GM21390 (cell line): ENCODE results near the gene N4BP2L2.

ENCODE experiments used
- ATAC-seq: cut with Tn5 transposase; IDR thresholded peaks from one replicate; pipeline ENCODE4 v1.9.1; 2021; ENCODE audit not compliant: unreplicated experiment

N4BP2L2 gene

DNA sequence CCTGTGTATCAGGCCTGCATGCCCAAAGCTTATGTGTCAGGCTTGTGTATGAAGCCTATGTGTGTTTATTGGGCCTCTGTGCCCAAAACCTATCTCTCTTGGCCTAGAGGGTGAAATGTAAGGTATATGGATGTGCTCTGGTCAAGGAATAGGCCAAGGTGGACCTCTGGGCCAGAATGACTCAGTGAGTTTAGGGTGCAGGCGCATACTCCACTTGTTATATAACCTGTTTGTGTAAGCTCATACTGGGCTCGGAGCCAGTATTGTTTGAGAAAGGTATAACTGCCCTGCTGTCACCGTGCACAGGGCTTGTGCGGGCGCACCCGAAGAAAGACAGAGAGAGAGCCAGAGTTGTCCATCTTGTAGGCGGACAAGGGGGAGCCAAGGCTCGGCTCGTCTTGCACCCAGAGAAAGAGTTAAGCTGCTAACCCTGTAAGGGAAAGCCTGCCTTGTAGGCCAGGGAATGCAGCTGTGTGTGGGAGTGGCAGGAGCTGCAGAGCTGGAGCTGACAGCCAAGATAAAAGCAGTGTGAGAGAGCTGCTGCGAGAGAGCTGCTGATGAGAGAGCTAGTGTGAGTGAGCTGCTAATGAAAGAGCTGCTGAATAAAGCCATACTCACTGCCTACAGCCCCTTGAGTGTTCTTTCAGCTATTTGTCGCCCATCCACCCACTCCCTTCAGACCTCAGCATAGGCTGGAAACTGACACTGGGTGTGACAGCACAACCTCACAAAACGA is 67.2 kb downstream of the N4BP2L2 start:
- peak; percentile 2 for ATAC-seq

DNA sequence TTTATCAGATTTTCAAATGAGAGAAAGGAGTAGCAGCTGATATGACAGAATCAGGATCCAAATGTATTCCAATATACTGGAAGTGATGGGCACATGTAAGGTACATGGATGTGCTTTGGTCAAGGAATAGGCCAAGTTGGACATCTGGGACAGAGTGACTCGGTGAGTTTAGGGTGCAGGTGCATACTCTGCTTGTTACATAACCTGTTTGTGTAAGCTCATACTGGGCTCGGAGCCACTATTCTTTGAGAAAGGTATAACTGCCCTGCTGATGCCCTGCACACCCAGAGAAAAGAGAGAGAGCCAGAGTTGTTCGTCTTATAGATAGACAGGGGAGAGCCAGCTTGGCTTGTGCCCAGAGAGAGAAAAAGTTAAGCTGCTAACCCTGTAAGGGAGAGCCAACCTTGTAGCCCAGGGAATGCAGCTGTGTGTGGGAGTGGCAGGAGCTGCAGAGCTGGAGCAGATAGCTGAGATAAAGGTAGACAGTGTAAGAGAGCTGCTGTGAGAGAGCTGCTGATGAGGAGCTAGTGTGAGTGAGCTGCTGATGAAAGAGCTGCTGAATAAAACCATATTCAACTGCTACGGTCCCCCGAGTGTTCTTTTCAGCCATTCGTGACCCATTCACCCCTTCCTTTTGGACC is 70.0 kb downstream of the N4BP2L2 start:
- ATAC-seq = no peak

DNA sequence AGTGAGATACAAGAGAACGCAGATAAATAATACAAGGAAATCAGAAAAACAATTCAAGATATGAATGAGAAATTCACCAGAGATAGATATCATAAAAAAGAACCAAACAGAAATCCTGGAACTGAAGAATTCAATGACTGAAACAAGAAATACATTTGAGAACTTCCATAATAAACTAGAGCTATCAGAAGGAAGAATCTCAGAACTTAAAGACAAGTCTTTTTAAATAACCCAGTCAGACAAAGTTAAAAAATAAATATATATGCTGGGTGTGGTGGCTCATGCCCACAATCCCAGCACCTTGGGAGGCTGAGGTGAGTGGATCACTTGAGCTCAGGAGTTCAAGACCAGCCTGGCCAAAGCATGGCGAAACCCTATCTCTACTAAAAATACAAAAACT is 82.0 kb downstream of the N4BP2L2 start:
- ATAC-seq = no peak

DNA sequence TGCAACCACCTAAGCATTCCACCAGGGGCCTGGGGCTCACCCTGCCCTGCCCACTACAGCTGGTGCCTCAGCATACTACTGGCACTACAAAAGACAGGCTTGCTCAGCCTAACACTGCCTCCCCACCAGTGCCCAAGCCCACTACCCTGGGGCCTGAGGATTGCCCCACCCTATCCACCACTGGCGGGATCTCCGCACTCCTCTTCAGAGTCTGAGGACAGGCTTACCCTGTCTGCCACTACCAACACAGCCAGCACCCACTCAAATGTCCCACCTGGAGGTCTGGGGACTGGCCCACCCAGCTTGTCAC is 83.0 kb downstream of the N4BP2L2 start:
- ATAC-seq = no peak

DNA sequence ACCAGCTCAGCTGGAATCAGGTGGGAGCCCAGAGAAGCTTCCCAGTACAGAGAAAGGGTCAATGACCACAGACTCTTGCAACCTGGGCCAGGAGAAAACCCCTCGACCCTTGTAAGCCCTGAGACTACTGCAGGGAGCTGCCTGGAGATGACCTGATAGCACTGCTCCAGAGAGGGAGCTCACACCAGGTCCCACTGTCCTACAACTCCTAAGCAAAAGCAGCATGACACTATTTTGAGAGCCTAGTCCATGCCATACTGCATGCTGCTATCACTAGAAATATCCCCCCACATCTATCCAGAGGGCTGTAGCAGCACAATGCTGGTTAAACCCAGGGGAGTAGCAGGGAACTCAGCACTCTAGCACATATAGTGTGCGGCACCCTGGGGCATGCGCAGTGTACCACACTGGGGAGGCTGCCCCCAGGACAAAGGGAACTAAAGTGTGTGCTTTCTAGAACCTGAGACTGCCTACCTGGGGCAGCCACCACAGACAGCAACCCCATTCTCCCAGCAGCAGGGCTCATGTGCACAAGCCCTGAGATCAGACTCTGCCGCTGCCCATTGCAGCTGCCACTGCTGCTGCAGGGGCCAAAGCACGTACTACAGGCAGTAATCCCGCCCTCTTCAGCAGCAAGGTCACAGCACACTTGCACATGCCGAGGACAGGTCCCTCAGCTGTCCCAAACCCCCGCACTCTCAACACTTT is 83.6 kb downstream of the N4BP2L2 start:
- ATAC-seq = no peak

DNA sequence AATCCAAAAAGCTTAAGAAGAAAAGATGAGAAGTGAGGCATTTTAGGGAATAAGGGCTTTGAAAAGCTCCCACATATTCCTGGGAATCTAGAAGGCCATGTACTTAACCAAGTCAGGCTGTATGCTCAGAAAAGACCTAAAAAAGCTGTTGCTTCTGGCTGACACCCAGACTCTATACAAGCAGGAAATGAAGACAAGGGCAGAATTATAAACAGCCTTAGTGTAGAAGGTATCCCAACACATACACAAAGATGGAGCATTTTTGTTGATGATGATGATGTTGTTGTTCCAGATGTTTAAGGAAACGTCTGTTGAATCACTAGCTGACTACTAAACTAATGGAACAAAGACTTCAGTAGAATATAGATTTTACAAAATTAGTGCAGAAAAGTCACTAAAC is 84.6 kb downstream of the N4BP2L2 start:
- ATAC-seq = no peak

DNA sequence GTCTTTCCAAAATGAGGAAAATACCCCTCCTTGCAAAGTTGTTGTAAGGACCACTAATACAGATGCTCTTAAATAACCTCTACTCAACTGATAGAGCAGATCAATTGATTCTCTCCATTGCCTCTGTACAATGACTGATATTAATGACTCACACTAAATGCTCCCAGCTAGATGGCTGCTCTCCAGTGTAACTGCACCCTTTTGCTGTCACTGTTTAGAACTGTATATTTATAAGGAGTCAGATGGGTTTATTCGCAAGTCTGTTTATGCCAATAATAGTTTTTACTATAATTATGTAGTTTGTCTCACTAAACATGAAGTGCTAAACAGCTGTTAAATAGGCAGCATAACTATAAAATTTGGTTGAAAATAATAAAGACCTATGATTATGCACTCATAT is 89.6 kb downstream of the N4BP2L2 start:
- no peak for ATAC-seq

DNA sequence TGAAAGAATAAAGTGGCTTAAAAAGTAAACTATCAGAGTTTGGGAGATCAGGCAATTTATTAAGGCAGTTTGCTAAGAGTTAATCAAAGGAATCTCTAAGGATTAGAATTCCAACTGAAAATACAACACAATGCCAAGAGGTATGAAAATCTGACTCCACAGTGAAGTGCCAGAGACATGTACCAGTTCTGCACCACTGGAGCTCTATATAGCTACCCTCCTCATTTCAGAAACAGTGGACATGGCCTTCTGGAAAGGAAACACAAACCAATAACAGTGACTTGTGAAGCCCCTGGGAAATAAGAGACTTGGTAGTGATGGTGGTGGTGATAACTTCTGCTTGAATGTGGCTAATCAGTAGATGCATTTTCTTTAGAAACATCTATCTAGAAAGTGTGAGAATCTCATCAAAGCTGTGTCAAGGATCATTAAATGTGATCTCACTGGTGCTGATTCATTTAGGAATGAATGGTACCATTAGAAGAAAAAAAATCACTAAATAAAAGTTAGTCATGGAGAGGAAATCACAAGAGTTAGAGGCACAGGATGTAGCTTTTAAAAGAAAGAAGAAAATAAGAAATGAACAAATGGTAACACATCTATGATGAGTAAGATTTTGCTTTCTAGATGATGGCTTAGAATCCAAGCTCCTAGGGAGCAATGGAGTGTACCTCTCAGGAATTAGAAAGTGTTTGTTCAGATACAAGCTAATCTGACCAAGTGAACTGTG is 90.5 kb downstream of the N4BP2L2 start:
- ATAC-seq = no peak

DNA sequence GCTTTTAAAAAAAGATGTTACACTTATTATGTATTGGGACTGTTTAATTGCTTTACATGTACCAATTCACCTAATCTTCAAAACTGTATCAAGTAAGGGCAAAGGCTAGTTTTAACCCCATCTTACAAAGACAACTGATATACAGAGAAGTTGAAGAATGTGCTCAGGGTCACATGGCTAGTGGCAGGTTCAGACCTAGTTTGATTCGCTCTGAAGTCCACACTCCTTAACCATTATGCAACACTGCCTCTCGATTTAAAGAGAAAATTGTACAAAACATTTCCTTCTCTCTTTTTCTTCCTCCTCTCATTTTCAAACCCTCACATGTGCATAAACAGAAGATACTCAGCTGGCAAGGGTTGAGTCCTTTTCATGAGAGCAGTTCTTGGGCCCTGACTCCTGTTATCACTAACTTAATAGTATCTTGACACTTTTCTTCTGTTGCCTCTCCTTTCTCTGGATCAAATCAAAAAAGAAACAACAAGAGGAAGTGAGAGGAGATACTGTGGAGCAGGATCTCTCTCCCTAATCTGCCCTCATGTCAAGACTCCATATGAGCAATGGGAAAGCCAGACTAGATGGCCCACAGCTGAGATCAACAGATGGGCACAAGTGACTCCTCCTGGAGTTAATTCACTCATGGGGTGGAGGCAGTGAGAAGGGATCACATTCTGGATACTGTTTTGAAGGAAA is 91.7 kb downstream of the N4BP2L2 start:
- ATAC-seq = no peak

DNA sequence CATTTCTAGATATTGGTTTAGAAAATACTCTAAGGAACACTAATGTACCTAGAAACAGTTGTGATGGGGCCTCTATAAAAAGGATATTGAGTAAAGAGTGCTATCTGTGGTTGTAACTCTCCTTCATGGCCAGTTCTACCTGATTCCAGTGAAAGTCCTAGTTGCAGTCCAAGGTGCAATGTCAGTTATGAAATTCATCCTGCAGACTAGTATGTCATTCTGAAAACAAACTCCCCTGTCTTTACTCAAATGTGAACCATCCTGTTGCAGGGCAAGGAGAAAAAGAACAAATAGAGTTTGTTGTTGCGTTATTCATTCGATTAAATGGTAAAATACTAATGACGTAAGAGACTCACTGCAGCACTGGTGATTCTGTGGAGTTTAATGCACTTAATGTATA is 92.4 kb downstream of the N4BP2L2 start:
- no peak for ATAC-seq

DNA sequence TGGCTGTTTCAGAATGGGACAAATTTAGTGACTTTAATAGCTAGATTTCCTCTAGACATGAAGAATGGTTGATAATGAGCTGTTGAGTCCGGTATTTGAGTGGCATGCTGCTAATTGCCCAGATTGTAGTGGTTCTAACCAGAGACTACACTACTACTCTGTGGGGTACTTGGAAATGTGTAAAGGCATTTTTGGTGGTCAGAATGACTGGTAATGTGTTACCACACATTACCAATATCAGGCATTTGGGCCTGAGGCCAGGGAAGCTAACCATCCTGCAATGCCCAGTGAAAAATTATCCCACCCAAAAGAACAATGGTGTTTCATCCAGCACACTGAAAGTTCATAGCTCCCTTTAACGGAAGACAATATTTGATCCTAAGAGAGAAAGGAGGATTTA is 93.1 kb downstream of the N4BP2L2 start:
- no peak for ATAC-seq

DNA sequence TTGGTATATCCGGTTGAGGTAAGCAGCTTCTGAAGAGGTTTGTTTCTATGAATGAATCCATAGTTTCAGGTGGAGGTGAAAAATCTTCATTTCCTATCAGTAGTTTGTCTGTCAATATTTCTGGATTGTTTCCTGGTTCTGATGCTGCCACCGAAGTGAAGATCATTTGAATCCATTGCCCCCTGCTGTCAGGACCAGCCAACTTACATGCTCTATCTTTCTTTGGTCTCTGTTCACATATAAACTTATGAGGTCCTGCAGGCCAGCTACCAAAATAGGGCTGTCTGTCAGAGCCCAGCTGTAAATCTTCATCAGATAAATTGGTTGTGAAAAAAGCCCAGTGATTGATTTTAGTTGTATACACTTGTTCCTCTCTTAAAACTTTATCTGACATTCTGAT is 95.5 kb downstream of the N4BP2L2 start:
- ATAC-seq = peak; percentile 65

DNA sequence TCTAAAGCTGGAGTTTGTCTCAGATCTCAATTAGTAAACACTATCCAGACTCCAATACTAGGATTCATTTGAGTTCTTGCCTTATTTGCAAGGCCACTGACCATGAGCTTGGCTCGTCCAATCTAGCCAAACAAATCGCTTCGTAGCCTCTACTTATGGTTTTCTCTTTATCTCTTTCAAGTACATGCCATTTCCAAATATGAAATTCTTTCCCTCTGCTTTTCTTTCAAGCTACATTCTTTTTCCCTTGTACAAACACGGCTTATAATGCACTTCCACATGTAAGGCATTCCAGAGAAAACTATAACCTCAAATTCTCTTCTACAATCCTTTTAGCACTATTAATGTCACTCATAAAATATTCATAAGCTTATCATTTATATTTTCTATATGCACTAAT is 99.7 kb downstream of the N4BP2L2 start:
- ATAC-seq = no peak

DNA sequence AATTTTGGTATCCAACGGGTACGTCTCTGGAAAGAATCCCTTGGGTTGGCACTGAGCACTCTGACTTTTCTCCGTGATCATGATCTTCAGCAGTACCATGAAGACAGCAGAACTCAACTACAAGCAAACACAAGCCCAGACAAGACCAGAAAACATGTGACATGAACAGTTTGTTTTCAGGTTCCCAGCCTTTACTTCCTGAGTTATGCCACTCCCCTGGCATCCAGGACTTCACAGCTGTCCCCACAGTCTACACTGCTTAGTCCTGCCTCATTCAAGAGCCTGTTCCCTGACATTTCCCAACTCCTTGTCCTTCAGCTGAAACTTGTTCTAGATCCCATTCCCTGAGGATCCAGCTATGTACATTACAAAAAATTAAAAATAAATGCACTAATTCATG is 105.7 kb downstream of the N4BP2L2 start:
- ATAC-seq = no peak

DNA sequence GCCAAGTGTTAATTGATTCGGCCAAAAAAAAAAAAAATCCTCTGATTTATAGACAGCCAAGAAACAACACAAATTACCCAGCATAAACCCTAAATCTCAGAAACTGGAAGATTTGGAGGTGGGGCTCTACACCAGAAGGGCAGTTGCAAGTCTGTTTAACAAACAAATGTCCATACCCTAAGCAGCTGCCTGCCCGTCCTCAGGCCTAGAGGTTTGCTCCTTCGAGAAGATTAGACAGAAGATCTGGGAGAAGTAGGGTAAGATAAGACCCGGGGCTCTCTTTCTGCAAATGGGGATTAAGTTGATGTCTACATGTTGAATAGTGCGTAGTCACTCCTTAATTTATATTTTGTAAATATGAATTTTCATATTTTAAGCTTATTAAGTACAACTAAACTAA is 107.2 kb downstream of the N4BP2L2 start:
- no peak for ATAC-seq

DNA sequence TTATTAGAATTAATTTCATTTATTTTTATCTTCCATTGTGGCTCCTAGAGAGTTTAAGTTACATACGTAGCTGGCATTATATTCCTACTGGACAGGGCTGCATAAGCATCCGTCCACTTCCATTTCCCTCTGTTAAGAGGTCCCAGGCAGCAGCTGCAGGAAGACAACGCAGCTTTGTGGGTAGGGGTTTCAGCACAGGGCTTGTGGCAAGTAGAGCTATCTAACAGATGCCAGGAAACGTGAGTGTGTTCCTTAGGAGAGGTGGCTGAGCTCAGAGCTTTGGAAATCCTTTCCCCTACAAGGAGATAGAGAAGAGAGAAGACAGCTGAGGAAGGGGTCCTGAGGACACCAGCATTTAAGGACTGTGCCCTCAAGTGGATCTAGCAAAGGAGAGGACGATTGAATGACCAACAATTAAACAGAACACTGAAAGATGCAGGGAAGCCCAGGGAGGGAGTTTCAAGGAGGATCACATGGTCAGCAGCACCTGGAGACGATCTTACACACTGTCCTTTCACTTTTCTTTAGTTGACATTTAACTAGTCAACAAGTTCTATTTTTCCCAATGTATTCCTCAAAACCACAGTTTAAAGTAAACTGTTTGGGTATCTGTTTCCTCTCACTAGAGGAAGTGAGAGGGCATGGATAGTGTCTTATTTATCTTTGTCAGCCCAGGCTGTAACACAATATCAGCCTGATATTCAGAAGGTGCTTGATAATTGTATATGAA is 108.4 kb downstream of the N4BP2L2 start:
- no peak for ATAC-seq

DNA sequence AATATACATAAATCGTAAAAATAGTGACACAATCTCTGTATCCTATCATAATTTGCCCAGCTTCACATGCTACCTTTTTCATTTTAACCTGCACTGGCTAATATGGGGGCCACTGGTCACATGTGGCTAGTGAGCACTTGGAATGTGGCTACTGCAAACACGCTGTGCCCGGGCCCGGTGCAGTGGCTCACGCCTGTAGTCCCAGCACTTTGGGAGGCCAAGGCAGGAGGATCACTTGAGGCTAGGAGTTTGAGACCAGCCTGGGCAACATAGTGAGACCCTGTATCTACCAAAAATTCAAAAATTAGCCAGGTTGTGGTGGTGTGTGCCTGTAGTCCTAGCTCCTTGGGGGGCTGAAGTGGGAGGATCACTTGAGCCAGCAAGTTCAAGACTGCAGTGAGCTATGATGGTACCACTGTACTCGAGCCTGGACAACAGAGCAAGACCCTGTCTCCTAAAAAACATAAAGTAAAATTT is 109.1 kb downstream of the N4BP2L2 start:
- no peak for ATAC-seq

DNA sequence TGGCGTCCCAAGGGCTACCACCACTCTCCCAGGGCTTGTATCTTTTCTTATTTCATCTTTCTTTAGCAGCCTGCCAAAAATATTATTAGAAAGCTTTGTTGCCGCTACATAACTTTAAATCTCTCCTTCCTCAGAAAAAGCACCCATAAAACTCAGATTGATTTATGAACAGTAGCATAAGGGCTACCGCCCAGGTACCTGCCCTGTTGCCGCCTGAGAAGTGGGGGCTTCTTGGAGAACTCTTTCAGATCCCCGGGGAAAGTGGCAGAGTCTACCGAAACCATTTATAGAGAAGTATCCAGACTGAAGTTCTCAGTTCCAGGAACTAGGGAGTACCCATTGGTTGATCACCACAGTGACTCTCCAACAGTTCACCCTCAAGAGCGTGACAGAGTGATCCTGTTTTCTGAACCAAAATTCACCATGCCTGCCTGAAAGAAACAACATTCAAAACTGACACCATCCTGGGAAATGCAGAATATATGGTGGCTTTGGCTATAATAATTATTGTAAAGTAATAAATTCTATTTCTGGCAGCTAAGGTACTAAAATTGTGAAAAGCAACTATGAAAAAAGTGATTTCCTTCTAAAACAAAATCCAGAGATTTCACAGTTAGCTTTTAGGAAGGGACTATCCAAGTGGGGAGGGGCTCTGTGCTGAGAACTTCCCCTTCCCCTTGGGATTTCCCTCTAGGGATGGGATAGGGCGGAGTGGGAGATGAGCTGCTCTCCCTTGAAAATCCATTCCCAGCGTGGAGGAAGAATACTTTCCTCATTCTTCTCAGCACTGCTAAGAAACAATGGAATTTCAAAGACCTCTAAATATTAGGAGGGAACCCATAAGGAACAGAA is 109.8 kb downstream of the N4BP2L2 start:
- no peak for ATAC-seq

DNA sequence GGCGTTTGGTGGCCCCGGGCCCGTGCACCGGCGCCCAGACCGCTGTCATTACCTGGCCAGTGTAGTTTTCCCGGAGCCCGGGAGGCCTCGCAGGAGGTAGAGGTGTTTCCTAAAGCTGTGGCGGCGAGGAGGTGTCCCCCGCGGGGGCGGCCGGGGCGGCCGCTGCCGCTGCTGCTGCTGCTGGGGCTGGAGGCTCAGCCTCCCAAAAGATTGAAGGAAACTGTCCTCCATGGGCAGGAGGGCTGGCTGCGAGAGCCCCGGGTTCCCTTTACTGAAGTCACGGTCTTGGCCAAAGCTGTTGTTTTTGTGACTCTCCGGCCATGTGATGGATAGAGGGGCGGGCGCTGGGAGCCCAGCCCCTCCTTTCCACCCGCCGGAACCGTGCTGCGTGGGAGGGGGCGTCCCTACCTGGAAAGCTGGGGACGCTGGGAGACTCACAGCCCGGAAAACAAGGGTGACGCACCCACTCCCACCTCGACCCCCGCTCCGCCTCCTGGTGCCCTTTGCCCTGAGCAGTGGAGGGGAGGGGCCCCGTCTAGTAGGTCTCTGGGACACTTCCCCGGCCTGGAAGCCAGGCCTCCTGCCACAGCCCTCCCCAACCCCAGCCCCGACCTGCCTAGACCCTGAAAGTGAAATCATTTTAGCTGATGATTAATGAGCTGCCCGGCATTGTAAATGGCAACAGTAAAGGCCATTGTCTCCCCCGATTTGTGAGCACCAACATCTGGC is 110.6 kb downstream of the N4BP2L2 start, which contains the start of gene N4BP2L1:
TSS of gene N4BP2L1 (minus strand) at position 279 of the 729 bp plus-strand sequence. CDS start at position 231, 48 bp downstream.
- ATAC-seq = peak; percentile 66
